GM12873 (cell line): ENCODE measurements around the gene TTR.

Source experiments
- TF ChIP-seq, protein P1 (sequence below): IDR thresholded peaks from 2 replicates; pipeline ENCODE4 v1.5.1; 2012; ENCODE audit warnings: low read depth, mild to moderate bottlenecking, moderate library complexity, low read length, control low read depth; ENCODE audit not compliant: insufficient read depth; ENCODE audit errors: missing control alignments

The TTR gene

DNA sequence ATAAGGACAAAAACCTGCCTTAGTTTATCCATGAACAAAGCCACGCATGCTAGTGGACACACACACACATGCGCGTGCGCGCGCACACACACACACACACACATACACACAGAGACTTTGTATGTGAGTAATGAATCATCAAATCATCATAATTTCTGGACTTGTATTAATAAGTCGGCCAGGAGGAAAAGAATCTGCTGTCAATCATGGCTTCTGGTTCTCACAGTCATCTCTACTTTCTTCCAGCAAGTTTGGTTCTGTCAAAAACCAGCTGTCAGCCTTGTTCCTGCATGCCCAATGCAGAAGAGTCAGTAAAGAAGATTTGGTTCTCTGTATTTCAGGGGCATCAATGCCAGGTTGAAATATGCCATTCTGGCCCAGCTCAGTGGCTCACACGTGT lies 1.1 kb upstream of the TTR start:
- TF ChIP-seq, protein P1, sequence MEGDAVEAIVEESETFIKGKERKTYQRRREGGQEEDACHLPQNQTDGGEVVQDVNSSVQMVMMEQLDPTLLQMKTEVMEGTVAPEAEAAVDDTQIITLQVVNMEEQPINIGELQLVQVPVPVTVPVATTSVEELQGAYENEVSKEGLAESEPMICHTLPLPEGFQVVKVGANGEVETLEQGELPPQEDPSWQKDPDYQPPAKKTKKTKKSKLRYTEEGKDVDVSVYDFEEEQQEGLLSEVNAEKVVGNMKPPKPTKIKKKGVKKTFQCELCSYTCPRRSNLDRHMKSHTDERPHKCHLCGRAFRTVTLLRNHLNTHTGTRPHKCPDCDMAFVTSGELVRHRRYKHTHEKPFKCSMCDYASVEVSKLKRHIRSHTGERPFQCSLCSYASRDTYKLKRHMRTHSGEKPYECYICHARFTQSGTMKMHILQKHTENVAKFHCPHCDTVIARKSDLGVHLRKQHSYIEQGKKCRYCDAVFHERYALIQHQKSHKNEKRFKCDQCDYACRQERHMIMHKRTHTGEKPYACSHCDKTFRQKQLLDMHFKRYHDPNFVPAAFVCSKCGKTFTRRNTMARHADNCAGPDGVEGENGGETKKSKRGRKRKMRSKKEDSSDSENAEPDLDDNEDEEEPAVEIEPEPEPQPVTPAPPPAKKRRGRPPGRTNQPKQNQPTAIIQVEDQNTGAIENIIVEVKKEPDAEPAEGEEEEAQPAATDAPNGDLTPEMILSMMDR = no peak

DNA sequence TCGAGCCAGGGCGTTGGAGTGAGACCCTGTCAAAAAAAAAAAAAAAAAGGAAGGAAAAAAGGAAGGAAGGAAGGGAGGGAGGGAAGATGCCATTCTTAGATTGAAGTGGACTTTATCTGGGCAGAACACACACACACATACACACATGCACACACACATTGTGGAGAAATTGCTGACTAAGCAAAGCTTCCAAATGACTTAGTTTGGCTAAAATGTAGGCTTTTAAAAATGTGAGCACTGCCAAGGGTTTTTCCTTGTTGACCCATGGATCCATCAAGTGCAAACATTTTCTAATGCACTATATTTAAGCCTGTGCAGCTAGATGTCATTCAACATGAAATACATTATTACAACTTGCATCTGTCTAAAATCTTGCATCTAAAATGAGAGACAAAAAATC lies 564 bp upstream of the TTR start:
- TF ChIP-seq, protein P1 = no peak

DNA sequence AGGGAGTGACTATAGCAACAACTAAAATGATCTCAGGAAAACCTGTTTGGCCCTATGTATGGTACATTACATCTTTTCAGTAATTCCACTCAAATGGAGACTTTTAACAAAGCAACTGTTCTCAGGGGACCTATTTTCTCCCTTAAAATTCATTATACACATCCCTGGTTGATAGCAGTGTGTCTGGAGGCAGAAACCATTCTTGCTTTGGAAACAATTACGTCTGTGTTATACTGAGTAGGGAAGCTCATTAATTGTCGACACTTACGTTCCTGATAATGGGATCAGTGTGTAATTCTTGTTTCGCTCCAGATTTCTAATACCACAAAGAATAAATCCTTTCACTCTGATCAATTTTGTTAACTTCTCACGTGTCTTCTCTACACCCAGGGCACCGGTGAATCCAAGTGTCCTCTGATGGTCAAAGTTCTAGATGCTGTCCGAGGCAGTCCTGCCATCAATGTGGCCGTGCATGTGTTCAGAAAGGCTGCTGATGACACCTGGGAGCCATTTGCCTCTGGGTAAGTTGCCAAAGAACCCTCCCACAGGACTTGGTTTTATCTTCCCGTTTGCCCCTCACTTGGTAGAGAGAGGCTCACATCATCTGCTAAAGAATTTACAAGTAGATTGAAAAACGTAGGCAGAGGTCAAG lies 955 bp downstream of the TTR start:
- TF ChIP-seq, protein P1 = no peak

DNA sequence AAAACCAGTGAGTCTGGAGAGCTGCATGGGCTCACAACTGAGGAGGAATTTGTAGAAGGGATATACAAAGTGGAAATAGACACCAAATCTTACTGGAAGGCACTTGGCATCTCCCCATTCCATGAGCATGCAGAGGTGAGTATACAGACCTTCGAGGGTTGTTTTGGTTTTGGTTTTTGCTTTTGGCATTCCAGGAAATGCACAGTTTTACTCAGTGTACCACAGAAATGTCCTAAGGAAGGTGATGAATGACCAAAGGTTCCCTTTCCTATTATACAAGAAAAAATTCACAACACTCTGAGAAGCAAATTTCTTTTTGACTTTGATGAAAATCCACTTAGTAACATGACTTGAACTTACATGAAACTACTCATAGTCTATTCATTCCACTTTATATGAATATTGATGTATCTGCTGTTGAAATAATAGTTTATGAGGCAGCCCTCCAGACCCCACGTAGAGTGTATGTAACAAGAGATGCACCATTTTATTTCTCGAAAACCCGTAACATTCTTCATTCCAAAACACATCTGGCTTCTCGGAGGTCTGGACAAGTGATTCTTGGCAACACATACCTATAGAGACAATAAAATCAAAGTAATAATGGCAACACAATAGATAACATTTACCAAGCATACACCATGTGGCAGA lies 3.6 kb downstream of the TTR start:
- TF ChIP-seq, protein P1 = no peak

DNA sequence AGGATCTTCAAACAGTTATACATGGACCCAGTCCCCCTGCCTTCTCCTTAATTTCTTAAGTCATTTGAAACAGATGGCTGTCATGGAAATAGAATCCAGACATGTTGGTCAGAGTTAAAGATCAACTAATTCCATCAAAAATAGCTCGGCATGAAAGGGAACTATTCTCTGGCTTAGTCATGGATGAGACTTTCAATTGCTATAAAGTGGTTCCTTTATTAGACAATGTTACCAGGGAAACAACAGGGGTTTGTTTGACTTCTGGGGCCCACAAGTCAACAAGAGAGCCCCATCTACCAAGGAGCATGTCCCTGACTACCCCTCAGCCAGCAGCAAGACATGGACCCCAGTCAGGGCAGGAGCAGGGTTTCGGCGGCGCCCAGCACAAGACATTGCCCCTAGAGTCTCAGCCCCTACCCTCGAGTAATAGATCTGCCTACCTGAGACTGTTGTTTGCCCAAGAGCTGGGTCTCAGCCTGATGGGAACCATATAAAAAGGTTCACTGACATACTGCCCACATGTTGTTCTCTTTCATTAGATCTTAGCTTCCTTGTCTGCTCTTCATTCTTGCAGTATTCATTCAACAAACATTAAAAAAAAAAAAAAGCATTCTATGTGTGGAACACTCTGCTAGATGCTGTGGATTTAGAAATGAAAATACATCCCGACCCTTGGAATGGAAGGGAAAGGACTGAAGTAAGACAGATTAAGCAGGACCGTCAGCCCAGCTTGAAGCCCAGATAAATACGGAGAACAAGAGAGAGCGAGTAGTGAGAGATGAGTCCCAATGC lies 4.6 kb downstream of the TTR start:
- TF ChIP-seq, protein P1 = no peak

DNA sequence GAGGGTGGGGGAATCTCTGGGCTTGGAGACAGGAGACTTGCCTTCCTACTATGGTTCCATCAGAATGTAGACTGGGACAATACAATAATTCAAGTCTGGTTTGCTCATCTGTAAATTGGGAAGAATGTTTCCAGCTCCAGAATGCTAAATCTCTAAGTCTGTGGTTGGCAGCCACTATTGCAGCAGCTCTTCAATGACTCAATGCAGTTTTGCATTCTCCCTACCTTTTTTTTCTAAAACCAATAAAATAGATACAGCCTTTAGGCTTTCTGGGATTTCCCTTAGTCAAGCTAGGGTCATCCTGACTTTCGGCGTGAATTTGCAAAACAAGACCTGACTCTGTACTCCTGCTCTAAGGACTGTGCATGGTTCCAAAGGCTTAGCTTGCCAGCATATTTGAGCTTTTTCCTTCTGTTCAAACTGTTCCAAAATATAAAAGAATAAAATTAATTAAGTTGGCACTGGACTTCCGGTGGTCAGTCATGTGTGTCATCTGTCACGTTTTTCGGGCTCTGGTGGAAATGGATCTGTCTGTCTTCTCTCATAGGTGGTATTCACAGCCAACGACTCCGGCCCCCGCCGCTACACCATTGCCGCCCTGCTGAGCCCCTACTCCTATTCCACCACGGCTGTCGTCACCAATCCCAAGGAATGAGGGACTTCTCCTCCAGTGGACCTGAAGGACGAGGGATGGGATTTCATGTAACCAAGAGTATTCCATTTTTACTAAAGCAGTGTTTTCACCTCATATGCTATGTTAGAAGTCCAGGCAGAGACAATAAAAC lies 6.5 kb downstream of the TTR start:
- TF ChIP-seq, protein P1 = no peak
